COLO829 (cell line): ENCODE measurements around the gene CUX1.
A peak's percentile ranks its signal among the peaks of the same experiment; 100 is the strongest.
"Not testable (repeated sequence)": the region's sequence is repeated elsewhere in the genome, so short reads cannot be mapped to it uniquely, and the experiment has no call there.

Experiments used
- DNase-seq: peaks from one replicate; pipeline ENCODE4 v3.0.0; 2012; ENCODE audit warnings: low spot score

The CUX1 gene

GRCh38 chr7:102099474-102099873, 282.0 kb downstream of the CUX1 start:
- no peak for DNase-seq

DNA sequence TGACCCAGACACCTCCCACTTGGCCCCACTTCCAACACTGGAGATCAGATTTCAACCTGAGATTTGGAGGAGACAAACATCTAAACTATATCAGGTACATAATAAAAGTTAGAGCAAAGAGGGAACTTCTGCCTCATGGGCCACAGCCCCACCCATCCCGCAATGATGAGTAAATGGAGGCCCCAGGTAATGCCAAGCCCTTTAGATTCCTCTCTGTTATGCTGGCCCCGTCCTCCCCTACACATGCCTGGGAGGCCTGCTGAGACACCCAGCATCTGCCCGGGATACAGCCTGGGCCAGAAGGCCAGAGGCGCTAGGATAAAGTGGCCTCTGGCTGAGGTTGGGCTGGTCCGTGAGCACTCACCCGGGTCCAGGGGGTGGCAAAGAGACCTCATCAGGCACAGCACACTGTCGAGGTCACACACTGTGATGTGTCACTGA, 283.7 kb downstream of the CUX1 start:
- DNase-seq = no peak

GRCh38 chr7:102101926-102102325, 284.5 kb downstream of the CUX1 start:
- DNase-seq = no peak

- no peak for DNase-seq
Measured at GRCh38 chr7:102103027-102103372, 285.6 kb downstream of the CUX1 start.

GRCh38 chr7:102104245-102104644, 286.8 kb downstream of the CUX1 start:
- DNase-seq = no peak

DNA sequence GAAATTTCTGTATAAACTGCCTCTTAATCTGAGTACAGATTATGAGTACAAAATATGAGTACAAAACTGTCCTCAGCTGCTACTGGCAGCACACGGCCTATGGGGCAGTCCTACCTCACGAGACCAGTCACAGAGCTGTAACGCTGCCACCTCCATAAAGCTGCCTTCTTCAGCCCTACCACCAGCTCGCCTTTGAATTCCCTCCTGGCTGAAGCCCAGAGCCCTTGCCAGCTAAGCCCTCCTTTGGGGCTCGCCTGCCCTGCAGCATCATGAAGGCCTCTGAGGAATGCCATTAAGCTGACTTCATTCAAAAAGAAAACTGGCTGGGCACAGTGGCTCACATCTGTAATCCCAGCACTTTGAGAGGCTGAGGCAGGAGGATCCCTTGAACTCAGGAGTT, 289.2 kb downstream of the CUX1 start:
- no peak for DNase-seq

DNA sequence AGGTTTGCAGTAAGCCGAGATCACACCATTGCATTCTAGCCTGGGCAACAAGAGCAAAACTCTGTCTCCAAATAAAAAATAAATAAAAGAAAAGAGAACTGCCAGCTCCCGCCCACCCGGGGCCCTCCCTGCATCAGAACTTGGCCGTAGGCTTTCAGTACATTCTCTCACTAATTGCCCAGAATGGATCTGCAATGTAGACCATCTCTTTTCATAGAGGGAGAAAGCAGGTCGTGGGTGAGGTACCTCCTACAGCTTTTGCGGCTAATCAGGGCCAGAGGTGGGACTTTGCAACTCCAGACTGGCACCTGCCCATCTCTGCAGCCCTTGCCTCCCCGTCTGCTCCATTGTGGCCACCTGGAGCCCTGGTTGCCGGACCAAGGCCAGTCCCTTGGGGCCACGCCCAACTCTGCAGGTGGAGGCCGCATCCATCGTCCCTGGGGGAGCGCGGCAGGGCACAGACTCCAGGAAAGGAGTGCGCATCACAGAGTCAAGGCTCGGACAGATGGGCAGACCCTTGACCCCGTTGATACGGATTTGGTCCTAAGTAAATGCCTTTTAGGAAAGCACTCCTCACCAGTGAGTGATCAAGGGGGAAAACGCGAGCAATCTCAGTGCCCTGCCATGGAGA, 290.2 kb downstream of the CUX1 start:
- no peak for DNase-seq

GRCh38 chr7:102111061-102112041, 293.9 kb downstream of the CUX1 start:
- DNase-seq = no peak

GRCh38 chr7:102115181-102115580, 297.8 kb downstream of the CUX1 start:
- no peak for DNase-seq

DNA sequence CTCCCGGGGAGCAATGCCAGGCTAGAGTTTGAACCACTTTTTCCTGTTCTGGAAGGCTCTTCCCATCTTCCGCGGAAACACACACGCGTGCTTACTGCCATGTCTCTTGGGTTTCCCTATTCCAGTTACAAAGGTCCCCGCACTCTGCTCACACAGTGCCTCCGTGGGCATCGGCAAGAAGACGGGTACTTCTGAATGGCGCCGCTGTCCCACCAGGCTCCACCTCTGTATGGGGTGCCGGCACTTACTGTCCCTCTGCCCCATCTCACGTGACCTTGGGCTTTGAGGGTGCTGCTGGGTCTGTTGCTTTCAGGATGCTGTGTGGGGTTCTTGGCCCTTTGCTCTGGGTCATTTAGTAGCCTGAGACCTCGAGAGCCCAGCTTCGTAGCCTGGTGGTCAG, 298.5 kb downstream of the CUX1 start:
- no peak for DNase-seq

- DNase-seq = no peak
Measured at GRCh38 chr7:102117743-102118142, 300.3 kb downstream of the CUX1 start.

DNA sequence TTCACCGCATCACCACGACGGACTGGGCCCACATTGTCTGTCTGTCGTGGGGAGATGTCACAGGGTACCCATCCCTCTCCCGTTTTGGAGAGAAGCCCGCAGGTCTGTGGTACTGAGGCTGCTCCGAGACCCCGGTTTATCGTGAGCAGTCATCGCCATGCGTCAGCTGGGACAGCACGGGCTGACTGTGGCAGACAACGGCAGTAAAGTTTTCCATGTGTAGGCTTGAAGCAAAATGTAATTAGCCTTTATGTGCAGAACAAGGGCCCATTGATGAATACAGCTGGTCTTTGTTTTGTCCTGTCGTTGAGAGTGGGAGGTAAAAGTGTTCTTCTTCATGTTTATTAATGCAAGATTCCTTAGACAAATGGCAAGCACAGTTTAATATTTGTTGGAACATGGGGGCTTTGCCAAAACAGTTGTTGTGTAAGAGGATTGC, 301.8 kb downstream of the CUX1 start:
- DNase-seq = peak; percentile 98

GRCh38 chr7:102119925-102120324, 302.5 kb downstream of the CUX1 start:
- DNase-seq = no peak

GRCh38 chr7:102120666-102121195, 303.3 kb downstream of the CUX1 start:
- no peak for DNase-seq

- DNase-seq = peak; percentile 89
Measured at GRCh38 chr7:102122026-102122425, 304.6 kb downstream of the CUX1 start.

DNA sequence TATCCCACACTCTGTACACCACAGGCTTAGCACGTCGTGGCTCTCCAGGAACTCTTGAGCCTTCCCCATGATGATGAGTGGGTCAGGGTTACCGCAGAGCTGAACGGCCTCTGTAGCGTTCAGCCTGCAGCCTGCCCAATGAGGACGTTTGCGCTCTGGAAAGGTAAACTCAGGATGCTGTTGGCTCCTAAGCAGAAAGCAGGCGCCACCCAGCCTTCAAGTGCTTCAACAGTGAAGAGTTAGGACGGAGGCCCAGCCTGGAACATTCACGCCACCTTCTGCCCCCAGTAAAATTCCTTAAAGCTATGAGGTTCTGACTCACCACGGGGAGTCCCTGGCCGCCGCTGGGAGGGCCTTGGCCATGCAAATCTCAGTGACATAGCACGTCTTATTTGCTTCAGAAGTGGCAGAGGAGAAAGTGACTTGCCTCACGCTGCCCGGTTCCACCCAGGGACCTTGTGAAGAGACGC, 307.7 kb downstream of the CUX1 start:
- DNase-seq = no peak

- DNase-seq = no peak
Measured at GRCh38 chr7:102128303-102128702, 310.9 kb downstream of the CUX1 start.

DNA sequence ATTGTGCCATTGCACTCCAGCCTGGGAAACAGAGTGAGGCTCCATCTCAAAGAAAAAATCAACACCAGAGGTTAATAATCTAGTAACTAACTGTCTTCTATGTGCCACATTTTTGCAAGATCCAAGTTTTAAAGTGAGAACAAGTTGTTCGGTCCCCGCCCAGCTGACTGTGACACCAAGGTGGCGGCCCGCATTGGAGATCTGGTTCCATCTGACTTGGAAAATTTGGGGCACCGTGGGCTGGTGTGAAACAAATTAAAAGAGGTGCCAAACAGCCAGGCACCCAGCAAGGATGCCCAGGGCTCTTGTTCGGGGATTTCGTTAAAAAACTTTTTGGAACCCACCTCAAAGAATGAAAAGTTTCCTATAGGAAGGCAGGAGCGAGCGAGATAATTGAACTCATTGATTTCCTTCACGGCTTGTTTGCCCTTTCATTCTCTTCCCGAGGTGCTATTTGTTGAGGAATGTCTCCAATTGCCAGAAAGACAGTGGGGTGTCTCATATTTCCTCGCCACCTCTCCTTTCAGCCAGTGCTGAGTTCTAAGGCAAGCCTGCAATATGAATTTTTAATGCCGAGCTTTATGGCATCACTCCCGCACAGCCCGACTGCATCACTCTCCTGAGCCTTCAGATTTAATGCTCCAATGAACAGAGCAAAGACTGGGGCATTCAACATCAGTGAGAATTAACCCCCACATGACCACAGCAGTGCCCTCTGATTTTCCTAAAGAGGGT, 312.4 kb downstream of the CUX1 start:
- no peak for DNase-seq

GRCh38 chr7:102132209-102132752, 314.9 kb downstream of the CUX1 start:
- DNase-seq = no peak

- DNase-seq = no peak
Measured at GRCh38 chr7:102138676-102139075, 321.2 kb downstream of the CUX1 start.

GRCh38 chr7:102140952-102141370, 323.5 kb downstream of the CUX1 start:
- DNase-seq = no peak

DNA sequence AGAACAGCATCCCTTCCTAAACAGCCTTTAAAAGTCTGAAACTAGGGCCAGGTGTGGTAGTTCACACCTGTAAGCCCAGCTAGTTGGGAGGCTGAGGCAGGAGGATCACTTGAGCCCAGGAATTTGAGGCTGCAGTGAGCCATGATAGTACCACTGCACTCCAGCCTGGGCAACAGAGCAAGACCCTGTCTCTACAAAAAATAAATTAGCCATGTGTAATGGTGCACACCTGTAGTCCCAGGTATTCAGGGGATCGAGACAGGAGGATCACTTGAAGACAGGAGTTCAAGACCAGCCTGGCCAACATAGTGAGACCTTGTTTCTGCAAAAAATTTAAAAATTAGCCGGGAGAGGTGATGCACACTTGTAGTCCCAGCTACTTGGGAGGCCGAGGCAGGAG, 325.0 kb downstream of the CUX1 start:
- DNase-seq = not testable (repeated sequence)
